MM.1S (cell line): Measurements from ENCODE around the gene USP13.

Experiments used
- DNase-seq: peaks from one replicate; pipeline ENCODE4 v3.0.0-alpha.2; 2015
- H2AFZ ChIP-seq: fragments of 300-600 bp; sonication (generic); 2 replicates; pipeline ENCODE4 v1.6.0; 2016; ENCODE audit warnings: antibody characterized with exemption, low read length
- H3F3A ChIP-seq: fragments of 300-600 bp; sonication (generic); 2 replicates; pipeline ENCODE4 v1.6.1; 2016; ENCODE audit warnings: mild to moderate bottlenecking, antibody characterized with exemption, low read length, moderate library complexity, mixed read lengths; ENCODE audit not compliant: insufficient read depth
- H3K27ac ChIP-seq: fragments of 300-600 bp; sonication (generic); 2 replicates; pipeline ENCODE4 v1.5.1; 2016; ENCODE audit warnings: mild to moderate bottlenecking, low read length
- H3K27me3 ChIP-seq: fragments of 300-600 bp; sonication (generic); replicated peaks from 2 replicates; pipeline ENCODE4 v1.6.0; 2016; ENCODE audit warnings: low read length; ENCODE audit not compliant: insufficient read depth
- H3K36me3 ChIP-seq: fragments of 300-600 bp; sonication (generic); replicated peaks from 2 replicates; pipeline ENCODE4 v1.6.1; 2016; ENCODE audit warnings: mild to moderate bottlenecking, low read length, mixed read lengths; ENCODE audit not compliant: insufficient read depth
- H3K4me1 ChIP-seq: fragments of 300-600 bp; sonication (generic); 2 replicates; pipeline ENCODE4 v1.6.1; 2016; ENCODE audit warnings: low read length, mixed read lengths
- H3K4me2 ChIP-seq: fragments of 300-600 bp; sonication (generic); 2 replicates; pipeline ENCODE4 v1.6.0; 2016; ENCODE audit warnings: low read depth, low read length
- H3K4me3 ChIP-seq: fragments of 300-600 bp; sonication (generic); 2 replicates; pipeline ENCODE4 v1.5.1; 2016; ENCODE audit warnings: low read length, mixed read lengths
- H3K79me2 ChIP-seq: fragments of 300-600 bp; sonication (generic); 2 replicates; pipeline ENCODE4 v1.6.1; 2016; ENCODE audit warnings: mixed run types, low read length, mixed read lengths
- H3K9ac ChIP-seq: fragments of 300-600 bp; sonication (generic); 2 replicates; pipeline ENCODE4 v1.6.1; 2016; ENCODE audit warnings: low read length, mixed read lengths
- H3K9me2 ChIP-seq: fragments of 300-600 bp; sonication (generic); replicated peaks from 2 replicates; pipeline ENCODE4 v1.6.1; 2016; ENCODE audit warnings: mild to moderate bottlenecking, low read length, mixed read lengths; ENCODE audit not compliant: insufficient read depth
- H3K9me3 ChIP-seq: fragments of 300-600 bp; sonication (generic); replicated peaks from 2 replicates; pipeline ENCODE4 v1.6.1; 2016; ENCODE audit warnings: mild to moderate bottlenecking, low read length, mixed read lengths; ENCODE audit not compliant: insufficient read depth
- H4K20me1 ChIP-seq: fragments of 300-600 bp; sonication (generic); 2 replicates; pipeline ENCODE4 v1.6.1; 2016; ENCODE audit warnings: mild to moderate bottlenecking, low read length, moderate library complexity, mixed read lengths; ENCODE audit not compliant: insufficient read depth
- CTCF ChIP-seq: fragments of 300-600 bp; sonication (generic); IDR thresholded peaks from 2 replicates; pipeline ENCODE4 v1.5.1; 2016; ENCODE audit warnings: antibody characterized with exemption, low read length, mixed read lengths
- EZH2 ChIP-seq: fragments of 300-600 bp; sonication (generic); optimal IDR thresholded peaks from 2 replicates; pipeline ENCODE3; 2017; ENCODE audit warnings: low read depth, mild to moderate bottlenecking, antibody characterized with exemption, low read length, mixed read lengths
- EZH2phosphoT487 ChIP-seq: fragments of 300-600 bp; sonication (generic); IDR thresholded peaks from 2 replicates; pipeline ENCODE4 v1.6.1; 2018; ENCODE audit warnings: antibody characterized with exemption, low read length

USP13 gene

DNA sequence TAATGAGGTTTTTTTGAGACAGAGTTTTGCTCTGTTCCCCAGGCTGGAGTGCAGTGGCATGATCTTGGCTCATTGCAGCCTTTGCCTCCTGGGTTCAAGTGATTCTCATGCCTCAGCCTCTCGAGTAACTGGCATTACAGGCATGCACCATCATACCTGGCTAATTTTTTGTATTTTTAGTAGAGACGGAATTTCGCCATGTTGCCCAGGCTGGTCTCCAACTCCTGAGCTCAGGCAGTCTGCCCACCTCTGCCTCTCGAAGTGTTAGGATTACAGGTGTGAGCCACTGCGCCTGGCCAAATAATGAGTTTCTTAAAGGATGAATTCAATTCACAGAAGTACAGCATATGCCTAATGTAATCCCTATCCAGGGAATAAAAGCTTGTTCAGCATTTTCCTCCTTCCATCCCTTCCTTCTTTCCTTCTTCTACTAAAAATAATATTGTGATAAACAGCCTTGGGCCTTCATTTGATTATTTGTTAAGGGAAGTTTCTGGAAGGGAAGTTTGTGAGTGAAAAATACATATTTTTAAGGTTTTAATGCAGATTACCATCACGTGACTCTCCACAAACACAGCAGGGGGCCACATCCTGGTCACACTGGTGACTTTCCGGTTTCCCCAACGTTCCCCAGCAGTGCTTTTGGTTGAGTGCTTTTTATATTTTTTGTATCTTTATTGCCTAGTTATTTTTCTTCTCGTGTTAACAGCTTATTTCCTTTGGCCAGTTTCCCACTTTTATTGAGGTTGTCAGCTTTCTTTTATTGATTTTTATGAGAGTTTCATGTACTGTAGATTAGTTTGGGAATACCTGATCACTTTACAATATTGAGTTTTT is 116.8 kb downstream of the USP13 start:
- Histone ChIP-seq H3K9me2 (no peaks in the 10 kb centered on the region), H3K36me3 (0 out of 2 replicates have a peak, but pooled peaks cover 13% of the 10 kb centered on the region), H3K79me2 (no peaks in the 10 kb centered on the region), H3K27me3 (no peaks in the 10 kb centered on the region), H2AFZ (no peak overlapping the region), H3K27ac (no peak overlapping the region), H3K9me3 (no peaks in the 10 kb centered on the region), H3K4me1 (no peaks in the 10 kb centered on the region), H3K4me3 (no peak overlapping the region), H3K4me2 (no peak overlapping the region), H3F3A (no peaks in the 10 kb centered on the region), H4K20me1 (no peaks in the 10 kb centered on the region), H3K9ac (no peak overlapping the region)
- TF ChIP-seq CTCF (no peak), EZH2 (no peak), EZH2phosphoT487 (no peak)
- DNase-seq = no peak

- no peaks in the 10 kb centered on the region for H3K9me3 ChIP-seq
- no peak overlapping the region for H3K9ac ChIP-seq
- H2AFZ ChIP-seq = no peak overlapping the region
- no peaks in the 10 kb centered on the region for H3K4me1 ChIP-seq
- no peaks in the 10 kb centered on the region for H4K20me1 ChIP-seq
- H3K36me3 ChIP-seq = 0 out of 2 replicates have a peak, but pooled peaks cover 4% of the 10 kb centered on the region
- H3K27ac ChIP-seq = no peak overlapping the region
- no peaks in the 10 kb centered on the region for H3K27me3 ChIP-seq
- TF ChIP-seq CTCF (no peak), EZH2phosphoT487 (no peak), EZH2 (no peak)
- H3K79me2 ChIP-seq = no peaks in the 10 kb centered on the region
- no peaks in the 10 kb centered on the region for H3F3A ChIP-seq
- H3K4me3 ChIP-seq = no peak overlapping the region
- H3K4me2 ChIP-seq = no peak overlapping the region
- no peaks in the 10 kb centered on the region for H3K9me2 ChIP-seq
- DNase-seq = no peak
These were observed 119.0 kb downstream of the USP13 start for GRCh38 chr3:179771797-179772196.

- DNase-seq = no peak
- Histone ChIP-seq H3K36me3 (0 out of 2 replicates have a peak, but pooled peaks cover 4% of the 10 kb centered on the region), H3K79me2 (no peaks in the 10 kb centered on the region), H4K20me1 (no peaks in the 10 kb centered on the region), H3K27me3 (no peaks in the 10 kb centered on the region), H3K9me3 (no peaks in the 10 kb centered on the region), H2AFZ (no peak overlapping the region), H3K9ac (no peak overlapping the region), H3K4me2 (no peak overlapping the region), H3K4me1 (no peaks in the 10 kb centered on the region), H3F3A (no peaks in the 10 kb centered on the region), H3K27ac (no peak overlapping the region), H3K9me2 (no peaks in the 10 kb centered on the region), H3K4me3 (no peak overlapping the region)
- TF ChIP-seq EZH2 = no peak
- no peak for TF ChIP-seq EZH2phosphoT487
- no peak for TF ChIP-seq CTCF
These were observed 119.5 kb downstream of the USP13 start for GRCh38 chr3:179772297-179772696.
